A673 (cell line): ENCODE measurements around the gene MLXIP. TPM values are rescaled to one million over a fixed set of nuclear protein-coding genes. Genes with fewer than 3 reads are reported as not detected.

ENCODE experiments used
- BruUV-seq: library from RNA; stranded (reverse); fragments of 400-500 nt; replicated peaks from 2 replicates; lab custom pipeline; 2021; lab: Mats Ljungman, UMichigan
- CTCF ChIA-PET: fragments of 300-600 bp; sonication (Branson Sonifier 250); formaldehyde crosslinking; loops from one replicate; lab custom pipeline; 2022; ENCODE audit warnings: antibody characterized with exemption; lab: Charles Lee
- POLR2A ChIA-PET: fragments of 300-600 bp; sonication (Branson Sonifier 250); formaldehyde crosslinking; loops from one replicate; lab custom pipeline; 2022; ENCODE audit warnings: antibody characterized with exemption; ENCODE audit not compliant: low non-redundant PET; lab: Charles Lee
- DNase-seq: peaks from one replicate; pipeline ENCODE4 v3.0.0-alpha.2; 2015; ENCODE audit warnings: low spot score
- H3K27ac ChIP-seq: fragments of 200-600 bp; sonication (generic); 2 replicates; pipeline ENCODE4 v1.5.1; 2016; ENCODE audit warnings: mixed run types, low read depth, mild to moderate bottlenecking, mixed read lengths, antibody characterized with exemption, low read length; ENCODE audit not compliant: poor library complexity, severe bottlenecking
- H3K27me3 ChIP-seq: fragments of 200-600 bp; sonication (generic); replicated peaks from 2 replicates; pipeline ENCODE4 v1.6.1; 2017; ENCODE audit warnings: mixed run types, low read depth, mild to moderate bottlenecking, mixed read lengths, antibody characterized with exemption, low read length; ENCODE audit not compliant: insufficient read depth, poor library complexity
- H3K36me3 ChIP-seq: fragments of 200-600 bp; sonication (generic); 2 replicates; pipeline ENCODE4 v1.6.1; 2016; ENCODE audit warnings: mixed run types, mild to moderate bottlenecking, mixed read lengths, antibody characterized with exemption, low read length; ENCODE audit not compliant: insufficient read depth, poor library complexity, severe bottlenecking
- H3K4me1 ChIP-seq: fragments of 200-600 bp; sonication (generic); 2 replicates; pipeline ENCODE4 v1.6.1; 2017; ENCODE audit warnings: mixed run types, mild to moderate bottlenecking, mixed read lengths, antibody characterized with exemption, low read length; ENCODE audit not compliant: insufficient read depth, poor library complexity, severe bottlenecking
- H3K4me3 ChIP-seq: fragments of 200-600 bp; sonication (generic); 2 replicates; pipeline ENCODE4 v1.5.1; 2016; ENCODE audit warnings: low read depth, mixed run types, mild to moderate bottlenecking, mixed read lengths, low read length; ENCODE audit not compliant: poor library complexity, severe bottlenecking
- H3K9me3 ChIP-seq: fragments of 200-600 bp; sonication (generic); 2 replicates; pipeline ENCODE4 v1.6.1; 2016; ENCODE audit warnings: mixed run types, low read depth, mild to moderate bottlenecking, mixed read lengths, antibody characterized with exemption, low read length; ENCODE audit not compliant: poor library complexity, severe bottlenecking
- EZH2 ChIP-seq: fragments of 200-600 bp; sonication (generic); IDR thresholded peaks from 2 replicates; pipeline ENCODE4 v1.6.1; 2017; ENCODE audit warnings: borderline replicate concordance, low read depth, mild to moderate bottlenecking, mixed read lengths, antibody characterized with exemption, low read length; ENCODE audit not compliant: poor library complexity, severe bottlenecking
- intact Hi-C: fragments of 100-400 bp; cut with micrococcal nuclease; formaldehyde crosslinking; loops from one replicate; pipeline ENCODE4 v1.10.0; 2022; ENCODE audit not compliant: unreplicated experiment
- total RNA-seq: library from RNA; stranded (reverse); gene quantifications from 2 replicates; pipeline ENCODE4 v1.2.3, GENCODE V29; 2021
- TF ChIP-seq, protein P1 (sequence below): fragments of 300-800, 200-600 bp; sonication (generic); conservative IDR thresholded peaks from 2 replicates; pipeline ENCODE4 v1.5.1; 2017; ENCODE audit warnings: low read depth, mild to moderate bottlenecking, antibody characterized with exemption, low read length, moderate library complexity, mixed read lengths

MLXIP gene
- total RNA-seq, 1 experiment from 2014 or later: 32.7 TPM

DNA sequence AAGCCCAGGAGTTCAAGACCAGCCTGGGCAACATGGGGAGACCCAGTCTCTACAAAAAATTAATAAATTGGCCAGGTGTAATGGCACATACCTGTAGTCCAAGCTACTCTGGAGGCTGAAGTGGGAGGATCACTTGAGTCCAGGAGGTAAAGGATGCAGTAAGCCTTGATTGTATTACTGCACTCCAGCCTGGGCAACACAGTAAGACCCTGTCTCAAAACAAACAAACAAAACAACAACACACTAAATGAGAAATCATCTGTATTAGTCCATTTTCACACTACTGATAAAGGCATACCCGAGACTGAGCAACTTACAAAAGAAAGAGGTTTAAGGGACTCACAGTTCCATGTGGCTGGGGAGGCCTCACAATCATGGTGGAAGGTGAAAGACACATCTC lies 4.7 kb upstream of the MLXIP start:
- CTCF ChIA-PET: no interaction called here
- no peak for TF ChIP-seq EZH2
- TF ChIP-seq, protein P1, sequence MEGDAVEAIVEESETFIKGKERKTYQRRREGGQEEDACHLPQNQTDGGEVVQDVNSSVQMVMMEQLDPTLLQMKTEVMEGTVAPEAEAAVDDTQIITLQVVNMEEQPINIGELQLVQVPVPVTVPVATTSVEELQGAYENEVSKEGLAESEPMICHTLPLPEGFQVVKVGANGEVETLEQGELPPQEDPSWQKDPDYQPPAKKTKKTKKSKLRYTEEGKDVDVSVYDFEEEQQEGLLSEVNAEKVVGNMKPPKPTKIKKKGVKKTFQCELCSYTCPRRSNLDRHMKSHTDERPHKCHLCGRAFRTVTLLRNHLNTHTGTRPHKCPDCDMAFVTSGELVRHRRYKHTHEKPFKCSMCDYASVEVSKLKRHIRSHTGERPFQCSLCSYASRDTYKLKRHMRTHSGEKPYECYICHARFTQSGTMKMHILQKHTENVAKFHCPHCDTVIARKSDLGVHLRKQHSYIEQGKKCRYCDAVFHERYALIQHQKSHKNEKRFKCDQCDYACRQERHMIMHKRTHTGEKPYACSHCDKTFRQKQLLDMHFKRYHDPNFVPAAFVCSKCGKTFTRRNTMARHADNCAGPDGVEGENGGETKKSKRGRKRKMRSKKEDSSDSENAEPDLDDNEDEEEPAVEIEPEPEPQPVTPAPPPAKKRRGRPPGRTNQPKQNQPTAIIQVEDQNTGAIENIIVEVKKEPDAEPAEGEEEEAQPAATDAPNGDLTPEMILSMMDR: no peak
- no peaks in the 10 kb centered on the region for H3K9me3 ChIP-seq
- H3K27me3 ChIP-seq: no peaks in the 10 kb centered on the region
- H3K4me1 ChIP-seq: peaks cover 9% of the 10 kb centered on the region
- intact Hi-C loops: no loop called here
- no TSS peak for BruUV-seq
- H3K4me3 ChIP-seq: no peak overlapping the region
- H3K27ac ChIP-seq: no peak overlapping the region
- H3K36me3 ChIP-seq: no peaks in the 10 kb centered on the region
- POLR2A ChIA-PET: no interaction called here
- DNase-seq: no peak

DNA sequence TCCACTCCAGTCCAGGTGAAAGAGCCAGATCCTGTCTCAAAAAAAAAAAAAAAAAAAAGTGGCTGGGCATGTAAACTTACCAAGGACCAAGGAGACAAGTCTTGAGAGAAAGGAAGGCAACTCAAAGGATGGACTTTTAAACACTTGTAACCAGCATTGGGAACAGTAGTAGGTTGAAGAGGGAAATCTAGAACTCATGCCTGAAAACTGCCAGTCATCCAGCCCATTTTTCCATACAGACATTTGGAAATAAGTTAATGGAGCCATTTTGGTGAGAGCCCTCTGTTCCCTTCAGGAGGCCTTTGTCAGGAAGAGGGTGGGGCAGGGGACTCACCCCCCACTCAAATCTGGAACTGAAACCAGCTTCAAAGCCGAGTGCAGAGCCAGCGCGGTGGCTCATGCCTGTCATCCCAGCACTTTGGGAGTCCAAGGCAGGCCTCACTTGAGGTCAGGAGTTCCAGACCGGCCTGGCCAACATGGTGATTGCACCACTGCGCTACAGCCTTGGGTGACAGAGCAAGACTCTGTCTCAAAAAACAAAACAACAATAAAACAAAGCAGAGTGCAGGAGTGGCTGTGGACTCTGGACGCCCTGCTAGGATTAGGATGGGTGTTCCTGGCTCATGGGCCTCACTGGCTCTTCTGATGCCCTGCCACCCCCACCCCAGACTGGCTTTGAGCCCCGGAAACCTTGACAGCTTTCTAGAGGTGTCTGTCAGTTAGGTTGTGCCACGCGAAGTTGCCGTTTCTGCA lies 1.6 kb upstream of the MLXIP start:
- no peak for DNase-seq
- H3K27ac ChIP-seq: no peak overlapping the region
- H3K36me3 ChIP-seq: no peaks in the 10 kb centered on the region
- no TSS peak for BruUV-seq
- CTCF ChIA-PET: no interaction called here
- H3K9me3 ChIP-seq: no peaks in the 10 kb centered on the region
- H3K27me3 ChIP-seq: no peaks in the 10 kb centered on the region
- H3K4me3 ChIP-seq: no peak overlapping the region
- POLR2A ChIA-PET: no interaction called here
- intact Hi-C loops: no loop called here
- TF ChIP-seq EZH2: no peak
- TF ChIP-seq, protein P1: no peak
- H3K4me1 ChIP-seq: peaks cover 33% of the 10 kb centered on the region

DNA sequence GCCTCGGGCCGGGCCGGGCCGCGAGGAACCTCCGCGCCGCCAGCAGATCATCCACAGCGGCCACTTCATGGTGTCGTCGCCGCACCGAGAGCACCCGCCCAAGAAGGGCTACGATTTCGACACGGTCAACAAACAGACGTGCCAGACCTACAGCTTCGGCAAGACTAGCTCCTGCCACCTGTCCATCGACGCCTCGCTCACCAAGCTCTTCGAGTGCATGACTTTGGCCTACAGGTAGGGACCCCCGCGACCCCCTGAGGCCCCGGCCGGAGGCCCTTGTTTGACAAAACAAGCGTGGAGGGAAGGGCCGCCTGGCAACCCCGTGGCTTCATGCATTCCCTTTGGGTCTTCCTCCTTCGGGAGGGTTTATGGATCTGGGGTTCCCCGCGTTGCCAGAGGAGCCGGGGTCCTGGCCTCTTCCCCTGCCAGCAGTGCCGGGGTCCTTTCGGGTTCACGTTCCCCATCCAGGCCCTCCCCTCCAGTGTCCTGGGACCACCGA lies 526 bp downstream of the MLXIP start:
- ChIA-PET CTCF (interaction anchor here (0.6 kb wide), 1 partner anchor 1895 kb away, joined by 3 read pairs; no protein-coding TSS in a partner anchor), POLR2A (no interaction called here)
- intact Hi-C loops: no loop called here
- H3K36me3 ChIP-seq: no peaks in the 10 kb centered on the region
- no peak for DNase-seq
- H3K27ac ChIP-seq: peak overlapping the region; percentile 66
- H3K4me1 ChIP-seq: peaks cover 30% of the 10 kb centered on the region
- peak overlapping the region; percentile 68 for H3K4me3 ChIP-seq
- no peak for TF ChIP-seq EZH2
- TF ChIP-seq, protein P1: no peak
- no peaks in the 10 kb centered on the region for H3K9me3 ChIP-seq
- no TSS peak for BruUV-seq
- H3K27me3 ChIP-seq: no peaks in the 10 kb centered on the region
